Heart left ventricle (tissue), 13 donors: ENCODE measurements around the gene MYLK4.

ENCODE experiments used
- POLR2A ChIP-seq, 2 donors: fragments of 450-650 bp; IDR thresholded peaks; one replicate each; pipeline ENCODE4 v1.6.1; 2017; ENCODE audit warnings: antibody characterized with exemption in 2 of 2, mild to moderate bottlenecking in 2 of 2, moderate library complexity in 2 of 2
- TF ChIP-seq, protein P1 (sequence below), 12 donors: fragments of 200-600 bp; sonication (generic) in 4 of 12; IDR thresholded peaks; one replicate each; pipeline versions ENCODE4 v1.5.0 to v1.8.0; 2018 to 2022; ENCODE audit warnings: antibody characterized with exemption in 12 of 12, mild to moderate bottlenecking in 5 of 12
- donor health status: ischemic (EF 13 %, LVEDD 7.1; RV severe dilation, severe dysfunction).
- donor health status: DM: no; HTN: yes; CAD: no.
- donor health status: DM: no; HTN: no; CAD: no.
- donor health status: ischemic (EF 25% LVEDD 6.9; RV normal size, moderate dysfunction).
- donor health status: ischemic (EF 25% LVEDD 5.7; RV mildly dilated, moderate dysfunction).
- donor health status: ischemic (EF 35%, LVEDD 5.7; RV mildly dilated, moderate dysfunction).
- donor health status: nonischemic (EF 11% LVEDD 7.7; RV severe dilation, severe dysfunction).
- donor health status: DM: yes; HTN: yes; CAD: no.
- donor health status: PGD.
- donor health status: ischemic (EF 29% LVEDD 5.4; RV normal size, mild dysfunction).
- donor health status: nonischemic (EF 23%, LVEDD 6.1; RV moderate dilation, normal function).

DNA sequence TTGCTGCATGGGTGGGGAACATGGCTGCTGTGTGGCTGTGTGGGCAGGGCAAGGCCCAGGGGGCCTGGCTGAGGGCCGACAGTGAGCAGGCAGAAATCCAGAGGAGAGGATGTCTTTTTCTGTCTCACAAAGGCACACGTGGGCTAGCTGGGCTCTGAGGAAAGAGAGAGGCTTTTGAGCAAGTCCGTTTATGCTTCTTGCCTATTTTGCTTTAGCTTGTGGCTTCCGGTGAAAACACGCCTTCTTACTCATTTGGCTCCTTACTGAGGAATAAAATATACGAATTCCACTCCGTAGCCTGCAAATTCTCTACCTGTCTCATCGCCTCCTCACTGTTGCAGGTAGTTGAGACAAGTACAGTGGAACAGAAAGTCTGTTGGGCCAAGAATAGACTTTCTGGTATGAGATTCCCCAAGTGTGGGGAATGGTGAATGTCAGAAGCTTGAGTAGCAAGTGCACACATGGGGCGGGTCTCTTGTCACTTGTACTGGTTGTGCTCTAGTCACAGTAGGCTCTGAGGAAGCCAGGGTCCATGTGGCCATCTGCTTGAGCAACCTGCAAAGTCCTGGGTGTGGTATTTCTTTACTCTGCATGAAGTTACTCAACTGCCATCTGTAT is 42.9 kb upstream of the MYLK4 start:
- TF ChIP-seq, protein P1, sequence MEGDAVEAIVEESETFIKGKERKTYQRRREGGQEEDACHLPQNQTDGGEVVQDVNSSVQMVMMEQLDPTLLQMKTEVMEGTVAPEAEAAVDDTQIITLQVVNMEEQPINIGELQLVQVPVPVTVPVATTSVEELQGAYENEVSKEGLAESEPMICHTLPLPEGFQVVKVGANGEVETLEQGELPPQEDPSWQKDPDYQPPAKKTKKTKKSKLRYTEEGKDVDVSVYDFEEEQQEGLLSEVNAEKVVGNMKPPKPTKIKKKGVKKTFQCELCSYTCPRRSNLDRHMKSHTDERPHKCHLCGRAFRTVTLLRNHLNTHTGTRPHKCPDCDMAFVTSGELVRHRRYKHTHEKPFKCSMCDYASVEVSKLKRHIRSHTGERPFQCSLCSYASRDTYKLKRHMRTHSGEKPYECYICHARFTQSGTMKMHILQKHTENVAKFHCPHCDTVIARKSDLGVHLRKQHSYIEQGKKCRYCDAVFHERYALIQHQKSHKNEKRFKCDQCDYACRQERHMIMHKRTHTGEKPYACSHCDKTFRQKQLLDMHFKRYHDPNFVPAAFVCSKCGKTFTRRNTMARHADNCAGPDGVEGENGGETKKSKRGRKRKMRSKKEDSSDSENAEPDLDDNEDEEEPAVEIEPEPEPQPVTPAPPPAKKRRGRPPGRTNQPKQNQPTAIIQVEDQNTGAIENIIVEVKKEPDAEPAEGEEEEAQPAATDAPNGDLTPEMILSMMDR (IDR thresholded peaks at IDR 0.05), result no peak
- TF ChIP-seq POLR2A (IDR thresholded peaks at IDR 0.05), result no peak
